MM.1S (cell line): ENCODE data around the gene ASIC2.

Experiments used
- DNase-seq: peaks from one replicate; pipeline ENCODE4 v3.0.0-alpha.2; 2015
- H2AFZ ChIP-seq: fragments of 300-600 bp; sonication (generic); 2 replicates; pipeline ENCODE4 v1.6.0; 2016; ENCODE audit warnings: antibody characterized with exemption, low read length
- H3F3A ChIP-seq: fragments of 300-600 bp; sonication (generic); 2 replicates; pipeline ENCODE4 v1.6.1; 2016; ENCODE audit warnings: mild to moderate bottlenecking, antibody characterized with exemption, low read length, moderate library complexity, mixed read lengths; ENCODE audit not compliant: insufficient read depth
- H3K27ac ChIP-seq: fragments of 300-600 bp; sonication (generic); 2 replicates; pipeline ENCODE4 v1.5.1; 2016; ENCODE audit warnings: mild to moderate bottlenecking, low read length
- H3K27me3 ChIP-seq: fragments of 300-600 bp; sonication (generic); replicated peaks from 2 replicates; pipeline ENCODE4 v1.6.0; 2016; ENCODE audit warnings: low read length; ENCODE audit not compliant: insufficient read depth
- H3K36me3 ChIP-seq: fragments of 300-600 bp; sonication (generic); replicated peaks from 2 replicates; pipeline ENCODE4 v1.6.1; 2016; ENCODE audit warnings: mild to moderate bottlenecking, low read length, mixed read lengths; ENCODE audit not compliant: insufficient read depth
- H3K4me1 ChIP-seq: fragments of 300-600 bp; sonication (generic); 2 replicates; pipeline ENCODE4 v1.6.1; 2016; ENCODE audit warnings: low read length, mixed read lengths
- H3K4me2 ChIP-seq: fragments of 300-600 bp; sonication (generic); 2 replicates; pipeline ENCODE4 v1.6.0; 2016; ENCODE audit warnings: low read depth, low read length
- H3K4me3 ChIP-seq: fragments of 300-600 bp; sonication (generic); 2 replicates; pipeline ENCODE4 v1.5.1; 2016; ENCODE audit warnings: low read length, mixed read lengths
- H3K79me2 ChIP-seq: fragments of 300-600 bp; sonication (generic); 2 replicates; pipeline ENCODE4 v1.6.1; 2016; ENCODE audit warnings: mixed run types, low read length, mixed read lengths
- H3K9ac ChIP-seq: fragments of 300-600 bp; sonication (generic); 2 replicates; pipeline ENCODE4 v1.6.1; 2016; ENCODE audit warnings: low read length, mixed read lengths
- H3K9me2 ChIP-seq: fragments of 300-600 bp; sonication (generic); replicated peaks from 2 replicates; pipeline ENCODE4 v1.6.1; 2016; ENCODE audit warnings: mild to moderate bottlenecking, low read length, mixed read lengths; ENCODE audit not compliant: insufficient read depth
- H3K9me3 ChIP-seq: fragments of 300-600 bp; sonication (generic); replicated peaks from 2 replicates; pipeline ENCODE4 v1.6.1; 2016; ENCODE audit warnings: mild to moderate bottlenecking, low read length, mixed read lengths; ENCODE audit not compliant: insufficient read depth
- H4K20me1 ChIP-seq: fragments of 300-600 bp; sonication (generic); 2 replicates; pipeline ENCODE4 v1.6.1; 2016; ENCODE audit warnings: mild to moderate bottlenecking, low read length, moderate library complexity, mixed read lengths; ENCODE audit not compliant: insufficient read depth
- EZH2 ChIP-seq: fragments of 300-600 bp; sonication (generic); optimal IDR thresholded peaks from 2 replicates; pipeline ENCODE3; 2017; ENCODE audit warnings: low read depth, mild to moderate bottlenecking, antibody characterized with exemption, low read length, mixed read lengths
- EZH2phosphoT487 ChIP-seq: fragments of 300-600 bp; sonication (generic); IDR thresholded peaks from 2 replicates; pipeline ENCODE4 v1.6.1; 2018; ENCODE audit warnings: antibody characterized with exemption, low read length
- TF ChIP-seq, protein P1 (sequence below): fragments of 300-600 bp; sonication (generic); IDR thresholded peaks from 2 replicates; pipeline ENCODE4 v1.5.1; 2016; ENCODE audit warnings: antibody characterized with exemption, low read length, mixed read lengths

The ASIC2 gene

DNA sequence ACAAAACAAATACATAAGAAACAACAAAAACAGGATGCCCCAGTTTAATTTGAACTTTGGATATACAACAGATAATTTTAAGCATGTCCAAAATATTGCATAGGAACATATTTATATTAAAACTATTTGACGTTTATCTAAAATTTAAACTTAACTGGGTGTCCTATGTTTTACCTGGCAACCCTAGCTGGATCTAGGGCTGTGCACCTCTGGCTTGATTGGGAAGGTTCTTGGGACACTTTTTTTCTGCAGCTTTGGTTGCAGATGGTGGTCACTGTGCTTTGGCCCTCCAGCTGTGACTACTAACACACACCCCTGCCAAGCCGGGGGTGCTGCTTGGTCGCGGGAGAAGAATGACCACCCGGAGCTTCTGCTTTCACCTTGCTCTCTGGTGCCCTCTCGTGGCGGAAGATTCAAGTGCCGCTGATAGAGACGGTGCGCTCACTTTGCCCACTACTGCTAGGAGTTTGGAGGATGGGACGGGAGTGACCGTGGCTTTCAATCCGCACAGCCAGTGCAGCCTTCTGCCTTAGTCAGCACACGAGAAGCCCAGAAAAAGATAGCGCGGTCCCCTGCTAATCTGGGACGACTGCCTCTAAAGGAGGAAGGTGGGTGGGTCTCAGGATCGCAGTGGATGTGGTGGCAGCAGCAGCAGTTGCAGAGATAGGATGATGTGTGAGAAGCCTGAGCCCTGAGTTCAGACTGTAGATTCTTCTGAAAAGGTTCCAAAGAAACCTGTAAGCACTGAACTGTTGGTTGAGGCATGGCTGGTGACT is 294.8 kb downstream of the ASIC2 start:
- peak; percentile 61 for DNase-seq
- no peaks in the 10 kb centered on the region for H3K9me3 ChIP-seq
- H3K4me2 ChIP-seq = peak overlapping the region; percentile 59; the same call in 1 of the 2 replicates
- no peaks in the 10 kb centered on the region for H3K27me3 ChIP-seq
- TF ChIP-seq, protein P1, sequence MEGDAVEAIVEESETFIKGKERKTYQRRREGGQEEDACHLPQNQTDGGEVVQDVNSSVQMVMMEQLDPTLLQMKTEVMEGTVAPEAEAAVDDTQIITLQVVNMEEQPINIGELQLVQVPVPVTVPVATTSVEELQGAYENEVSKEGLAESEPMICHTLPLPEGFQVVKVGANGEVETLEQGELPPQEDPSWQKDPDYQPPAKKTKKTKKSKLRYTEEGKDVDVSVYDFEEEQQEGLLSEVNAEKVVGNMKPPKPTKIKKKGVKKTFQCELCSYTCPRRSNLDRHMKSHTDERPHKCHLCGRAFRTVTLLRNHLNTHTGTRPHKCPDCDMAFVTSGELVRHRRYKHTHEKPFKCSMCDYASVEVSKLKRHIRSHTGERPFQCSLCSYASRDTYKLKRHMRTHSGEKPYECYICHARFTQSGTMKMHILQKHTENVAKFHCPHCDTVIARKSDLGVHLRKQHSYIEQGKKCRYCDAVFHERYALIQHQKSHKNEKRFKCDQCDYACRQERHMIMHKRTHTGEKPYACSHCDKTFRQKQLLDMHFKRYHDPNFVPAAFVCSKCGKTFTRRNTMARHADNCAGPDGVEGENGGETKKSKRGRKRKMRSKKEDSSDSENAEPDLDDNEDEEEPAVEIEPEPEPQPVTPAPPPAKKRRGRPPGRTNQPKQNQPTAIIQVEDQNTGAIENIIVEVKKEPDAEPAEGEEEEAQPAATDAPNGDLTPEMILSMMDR = peak; percentile 92
- no peak for TF ChIP-seq EZH2
- TF ChIP-seq EZH2phosphoT487 = no peak
- H3K36me3 ChIP-seq = no peaks in the 10 kb centered on the region
- peak overlapping the region; percentile 12; the same call in 1 of the 2 replicates for H3K9ac ChIP-seq
- H3K4me3 ChIP-seq = no peak overlapping the region
- H3F3A ChIP-seq = peaks cover 16% of the 10 kb centered on the region
- H3K9me2 ChIP-seq = no peaks in the 10 kb centered on the region
- H3K79me2 ChIP-seq = no peaks in the 10 kb centered on the region
- H4K20me1 ChIP-seq = no peaks in the 10 kb centered on the region
- H3K27ac ChIP-seq = no peak overlapping the region
- H3K4me1 ChIP-seq = peaks cover 29% of the 10 kb centered on the region
- peak overlapping the region; percentile 34; the same call in 1 of the 2 replicates for H2AFZ ChIP-seq

GRCh38 chr17:32995416-32996045 is 297.6 kb downstream of the ASIC2 start:
- Histone ChIP-seq H3K79me2 (no peaks in the 10 kb centered on the region), H3K27ac (no peak overlapping the region), H3K27me3 (no peaks in the 10 kb centered on the region)

GRCh38 chr17:32993977-32994376 is 299.1 kb downstream of the ASIC2 start:
- Histone ChIP-seq H3K27me3 (no peaks in the 10 kb centered on the region), H4K20me1 (no peaks in the 10 kb centered on the region), H3K36me3 (no peaks in the 10 kb centered on the region), H3K4me3 (peak overlapping the region; percentile 4; the same call in 1 of the 2 replicates), H3K9ac (peak overlapping the region; percentile 32), H3F3A (peaks cover 16% of the 10 kb centered on the region), H3K4me2 (peak overlapping the region; percentile 56), H3K9me3 (no peaks in the 10 kb centered on the region), H3K4me1 (peaks cover 42% of the 10 kb centered on the region), H2AFZ (peak overlapping the region; percentile 61), H3K9me2 (no peaks in the 10 kb centered on the region), H3K79me2 (no peaks in the 10 kb centered on the region), H3K27ac (peak overlapping the region; percentile 87)
- TF ChIP-seq EZH2 (no peak), EZH2phosphoT487 (no peak)
- TF ChIP-seq, protein P1 = no peak
- DNase-seq = peak; percentile 50

More at GRCh38 chr17:32995416-32996045, 297.6 kb downstream of the ASIC2 start:
- H4K20me1 ChIP-seq = no peaks in the 10 kb centered on the region
- H3K4me1 ChIP-seq = peaks cover 43% of the 10 kb centered on the region
- H2AFZ ChIP-seq = no peak overlapping the region
- peaks cover 16% of the 10 kb centered on the region for H3F3A ChIP-seq
- no peak overlapping the region for H3K4me3 ChIP-seq
- TF ChIP-seq EZH2phosphoT487 (no peak), EZH2 (no peak)
- TF ChIP-seq, protein P1 = no peak
- H3K9ac ChIP-seq = no peak overlapping the region
- H3K9me3 ChIP-seq = no peaks in the 10 kb centered on the region
- H3K36me3 ChIP-seq = no peaks in the 10 kb centered on the region
- no peaks in the 10 kb centered on the region for H3K9me2 ChIP-seq
- H3K4me2 ChIP-seq = no peak overlapping the region
- DNase-seq = no peak
